PC-3 (cell line): Measurements from ENCODE around the gene SH3BP5L.

Experiments
- CTCF ChIP-seq: fragments of 300-600 bp; sonication (generic); conservative IDR thresholded peaks from 2 replicates; pipeline ENCODE4 v1.5.1; 2017; ENCODE audit warnings: antibody characterized with exemption, low read depth, mild to moderate bottlenecking, low read length
- EZH2 ChIP-seq: fragments of 300-600 bp; sonication (generic); IDR thresholded peaks from one replicate; pipeline ENCODE4 v1.6.1; 2017; ENCODE audit warnings: antibody characterized with exemption, mild to moderate bottlenecking, low read length; ENCODE audit not compliant: unreplicated experiment

- TF ChIP-seq CTCF = no peak
- TF ChIP-seq EZH2 = no peak
Observed at GRCh38 chr1:248843687-248844086, 18.0 kb upstream of the SH3BP5L start.
